ENCODE results near the gene RAB24. TPM values are rescaled to one million over a fixed set of nuclear protein-coding genes. Genes with fewer than 3 reads are reported as not detected.

RAB24 gene
- total RNA-seq, 1 donor from 2014 or later: 21.6 TPM

DNA sequence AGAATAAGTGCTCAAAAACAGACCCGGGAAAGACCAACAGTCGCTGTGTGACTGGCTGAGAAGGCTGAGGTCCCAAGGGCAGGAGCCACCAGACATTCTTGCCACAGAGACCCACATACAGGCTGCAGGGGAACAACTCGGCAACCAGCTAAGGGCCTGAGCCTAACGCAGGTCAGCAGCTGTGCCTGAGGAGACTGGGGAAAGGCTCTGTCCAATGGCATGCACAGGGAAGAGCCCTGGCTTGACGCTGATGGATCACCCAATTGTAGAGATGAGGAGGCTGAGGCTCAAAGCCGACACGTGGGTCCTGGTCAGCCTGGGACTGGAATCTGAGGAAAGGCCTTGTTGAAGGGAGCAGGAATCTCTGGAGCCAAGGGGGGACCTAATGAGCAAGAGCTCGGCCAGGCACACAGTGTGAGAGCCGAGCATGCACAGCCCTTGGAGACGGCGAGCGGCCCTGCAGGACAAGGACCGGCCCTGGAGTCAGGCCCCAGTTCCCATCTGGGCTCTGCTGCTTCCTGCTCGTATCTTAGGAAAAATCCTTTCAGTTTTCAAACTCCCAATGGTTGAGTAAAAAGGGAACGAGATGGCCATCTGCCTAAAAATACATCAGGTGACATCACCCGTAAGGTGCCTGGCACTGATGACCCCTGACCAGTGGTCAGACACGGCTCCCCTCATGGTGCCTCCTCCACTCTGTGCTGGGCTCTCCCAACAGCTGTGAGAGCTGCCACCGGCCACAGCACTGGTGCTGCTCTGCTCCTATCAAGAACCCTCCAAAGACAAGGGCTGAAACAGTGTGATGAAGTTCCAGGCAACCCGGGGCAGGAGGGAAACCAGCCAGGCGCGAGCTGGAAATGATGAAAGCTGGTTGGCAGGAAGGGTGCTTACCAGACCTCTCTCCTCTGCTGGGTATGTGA is 31.5 kb upstream of the RAB24 start:
- DNase-seq (peak; percentile 72), ATAC-seq (peak; percentile 89)
- intact Hi-C loops (cut with micrococcal nuclease): no loop called here

DNA sequence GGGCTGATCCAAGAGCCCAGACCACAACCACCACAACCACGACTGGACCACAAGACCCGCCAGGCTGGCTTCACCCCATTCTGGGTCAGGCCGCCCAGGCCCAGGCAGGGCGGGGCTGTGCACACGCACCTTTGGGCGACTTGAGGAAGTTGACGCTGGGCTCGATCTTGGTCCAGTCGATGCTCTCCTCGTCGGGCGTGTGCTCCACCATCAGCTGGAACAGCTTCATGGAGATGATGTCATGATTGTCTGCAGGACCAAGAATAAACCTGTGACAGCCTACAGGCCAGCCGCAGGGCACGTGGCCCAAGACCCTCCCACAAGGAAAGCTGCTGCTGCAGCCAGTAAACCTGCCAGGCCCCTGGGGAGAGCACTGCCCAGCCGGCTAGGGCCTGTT is 30.6 kb upstream of the RAB24 start:
- ATAC-seq: peak; percentile 49
- intact Hi-C loops (cut with micrococcal nuclease): no loop called here
- DNase-seq: no peak

DNA sequence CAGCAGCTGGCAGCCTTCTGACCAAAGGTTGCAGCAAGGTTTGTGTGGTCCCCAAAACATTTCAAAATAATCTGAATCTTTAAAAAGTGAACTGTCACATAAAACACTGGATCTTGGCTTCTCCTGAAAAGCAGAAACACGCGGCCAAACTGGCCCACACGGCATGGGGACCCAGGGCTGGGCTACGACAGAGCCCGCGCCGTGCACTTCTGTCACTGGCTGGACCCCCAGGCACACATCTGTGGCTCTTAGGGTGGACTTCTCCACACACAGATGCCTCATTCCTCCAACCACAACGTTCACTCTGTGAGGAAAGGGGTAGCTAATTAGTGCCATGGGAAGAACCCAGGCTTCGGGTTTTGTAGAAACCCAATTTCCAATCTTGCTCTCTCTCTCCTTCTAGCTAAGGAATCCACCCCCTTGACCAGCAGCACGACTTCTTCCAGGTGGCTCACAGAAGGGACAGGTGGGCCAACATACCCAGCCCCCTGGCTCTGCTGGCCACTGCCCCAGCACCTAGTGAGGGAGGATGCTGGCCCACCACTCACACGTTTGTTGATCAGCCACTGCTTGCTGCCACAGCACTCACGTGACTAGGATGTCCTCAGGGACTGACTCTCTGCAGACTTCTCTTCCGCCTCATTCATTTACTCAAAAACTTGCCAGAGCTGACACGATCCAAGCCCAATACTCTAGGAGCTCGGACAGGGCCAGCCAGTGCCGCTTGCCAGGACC is 30.1 kb upstream of the RAB24 start:
- DNase-seq (no peak), ATAC-seq (no peak)
- intact Hi-C loops (cut with micrococcal nuclease): no loop called here

DNA sequence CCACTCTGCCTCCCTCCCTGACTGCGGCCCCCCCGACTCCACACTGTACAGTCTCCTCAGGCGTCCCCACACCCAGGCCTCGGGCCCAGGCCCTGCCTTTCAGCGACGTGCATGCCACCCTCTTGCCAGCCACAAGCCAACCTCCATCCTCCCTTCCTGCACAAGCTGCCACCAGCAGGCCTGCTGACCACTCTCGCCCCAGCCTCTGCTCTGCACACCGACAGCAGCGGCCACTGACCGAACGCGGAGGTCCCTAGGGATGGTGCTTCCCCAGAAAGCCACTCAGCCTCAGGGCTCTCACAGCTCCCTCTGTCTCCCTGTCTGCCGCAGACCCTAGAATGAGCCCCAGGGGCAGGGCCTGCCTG is 29.4 kb upstream of the RAB24 start:
- intact Hi-C loops (cut with micrococcal nuclease): no loop called here
- ATAC-seq (no peak), DNase-seq (no peak)

DNA sequence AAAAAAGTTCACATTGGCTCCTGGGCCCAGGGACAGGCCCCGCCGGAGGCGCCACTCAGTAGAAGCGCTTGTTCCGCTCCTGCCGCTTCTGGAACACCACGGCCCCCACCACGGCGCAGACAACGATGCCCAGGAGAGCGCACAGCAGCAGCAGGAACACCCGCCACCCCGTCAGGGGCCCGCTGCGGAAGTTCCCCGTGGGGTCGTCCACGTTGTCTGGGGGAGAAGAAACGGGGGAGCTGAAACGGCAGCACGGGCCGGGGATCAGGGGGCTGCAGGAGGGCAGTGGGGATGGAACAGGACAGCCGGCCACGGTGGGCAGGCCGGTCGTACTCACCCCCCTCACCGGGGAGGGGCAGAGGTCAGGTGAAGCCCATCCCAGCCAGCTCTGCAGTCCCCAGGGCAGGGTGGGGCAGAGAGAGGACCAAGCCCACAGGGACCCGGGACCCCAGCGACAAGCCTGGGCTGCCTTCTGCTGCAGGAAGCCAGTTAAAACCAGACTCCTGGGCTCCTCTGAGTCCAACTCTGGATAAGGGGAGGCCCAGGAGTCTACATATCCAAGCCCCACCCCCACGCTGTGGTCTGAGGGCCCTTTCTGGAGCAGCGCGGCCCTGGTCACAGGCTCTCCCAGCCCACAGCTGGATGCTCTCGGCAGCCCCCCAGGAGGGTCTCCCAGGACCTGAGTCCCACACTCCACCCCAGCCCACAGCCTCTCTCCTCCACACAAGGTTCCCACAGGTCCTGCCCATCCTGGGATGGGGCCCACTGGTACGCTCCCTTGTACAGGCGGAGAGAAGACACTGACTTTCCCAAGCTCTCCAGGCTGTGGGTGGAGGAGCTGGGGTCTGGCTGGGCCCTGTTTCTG is 28.7 kb upstream of the RAB24 start:
- intact Hi-C loops (cut with micrococcal nuclease): no loop called here
- DNase-seq (no peak), ATAC-seq (no peak)

DNA sequence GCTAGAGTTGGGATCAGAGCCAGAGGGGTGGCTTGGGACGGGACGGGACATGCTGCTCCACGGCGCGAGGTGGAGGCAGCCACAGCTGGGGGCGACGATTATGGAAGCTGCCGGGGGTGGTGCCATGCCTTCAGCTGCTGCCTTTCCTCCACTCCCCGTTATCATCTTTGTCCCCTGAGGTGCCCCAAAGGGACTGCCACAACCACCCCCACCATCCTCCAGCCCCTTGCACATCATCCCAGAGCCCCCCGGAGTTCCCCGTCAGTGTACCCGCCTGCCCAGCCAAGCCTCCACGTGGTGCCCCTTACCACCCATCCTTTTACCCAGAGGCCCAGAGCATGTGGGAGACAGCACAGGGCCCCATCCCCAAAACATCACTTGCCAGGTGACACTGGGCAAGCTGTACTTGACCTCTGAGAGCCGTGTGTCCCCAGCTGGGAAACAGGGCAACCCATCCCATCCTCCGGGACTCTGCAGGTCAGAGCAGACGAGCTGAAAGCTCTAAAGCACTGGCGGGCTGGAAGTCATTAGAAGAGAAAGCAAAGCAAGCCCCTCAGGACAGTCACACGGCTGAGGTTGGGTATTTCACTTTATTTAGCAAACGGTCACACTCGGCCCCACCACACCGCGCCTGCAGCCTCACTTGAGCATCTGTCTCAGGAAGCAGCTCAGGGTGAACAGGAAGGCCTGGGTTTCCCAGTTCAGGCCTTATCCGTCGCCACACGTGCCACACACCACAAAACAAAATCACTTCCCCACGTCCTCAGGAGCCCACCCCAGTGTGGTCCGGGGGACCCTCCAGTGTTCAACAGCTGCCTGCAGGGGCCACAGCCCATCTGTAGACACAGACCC is 27.7 kb upstream of the RAB24 start:
- intact Hi-C loops (cut with micrococcal nuclease): no loop called here
- DNase-seq (no peak), ATAC-seq (no peak)

DNA sequence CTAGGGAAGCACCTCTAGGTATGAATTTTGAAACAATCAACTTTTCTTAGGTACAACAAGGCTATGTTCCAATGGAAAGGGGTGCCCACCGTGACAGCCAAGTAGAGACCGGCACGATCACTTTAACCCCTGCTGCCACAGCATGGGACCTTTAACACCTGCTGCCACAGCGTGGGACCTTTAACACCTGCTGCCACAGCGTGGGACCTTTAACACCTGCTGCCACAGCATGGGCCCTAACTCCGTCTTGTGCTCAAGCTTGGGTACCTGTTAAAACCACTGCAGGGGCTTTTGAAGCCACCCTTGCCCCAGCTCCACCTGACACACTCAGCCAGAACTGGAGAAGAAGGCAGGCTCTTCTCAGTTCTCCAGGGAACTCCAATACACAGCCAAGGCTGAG is 26.4 kb upstream of the RAB24 start:
- ATAC-seq (no peak), DNase-seq (no peak)
- intact Hi-C loops (cut with micrococcal nuclease): loop anchor here (10.0 kb wide), 1 partner anchor 45 kb away; no protein-coding TSS in a partner anchor

DNA sequence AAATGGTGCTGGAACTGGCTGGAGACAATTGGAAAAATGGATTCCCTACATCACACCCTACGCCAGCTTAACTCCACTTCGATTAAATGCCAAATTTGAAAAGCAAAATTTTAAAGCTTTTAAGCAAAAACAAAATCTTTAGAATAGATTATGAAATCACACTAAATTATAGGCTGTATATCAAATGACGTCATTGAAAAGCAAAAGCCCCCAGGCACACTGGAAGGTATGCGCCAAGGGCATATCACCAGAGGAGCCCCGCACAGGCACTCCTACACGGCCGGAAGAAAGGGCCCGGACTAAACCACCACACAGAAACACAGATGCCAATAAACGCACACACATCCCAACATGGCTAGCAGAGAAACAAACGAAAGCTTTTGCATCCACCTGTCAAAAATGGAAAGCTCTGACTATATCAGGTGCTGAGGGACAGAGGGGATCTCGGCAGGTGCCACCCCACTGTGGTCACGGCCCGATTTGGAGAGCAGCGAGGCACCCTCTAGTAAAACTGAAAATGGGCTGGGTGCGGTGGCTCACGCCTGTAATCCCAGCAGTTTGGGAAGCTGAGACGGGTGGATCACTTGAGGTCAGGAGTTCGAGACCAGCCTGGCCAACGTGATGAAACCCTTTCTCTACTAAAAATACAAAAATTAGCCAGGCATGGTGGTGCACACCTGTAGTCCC is 25.2 kb upstream of the RAB24 start:
- no peak for DNase-seq
- no peak for ATAC-seq
- intact Hi-C loops (cut with micrococcal nuclease): loop anchor here (10.0 kb wide), 1 partner anchor 46 kb away; no protein-coding TSS in a partner anchor

DNA sequence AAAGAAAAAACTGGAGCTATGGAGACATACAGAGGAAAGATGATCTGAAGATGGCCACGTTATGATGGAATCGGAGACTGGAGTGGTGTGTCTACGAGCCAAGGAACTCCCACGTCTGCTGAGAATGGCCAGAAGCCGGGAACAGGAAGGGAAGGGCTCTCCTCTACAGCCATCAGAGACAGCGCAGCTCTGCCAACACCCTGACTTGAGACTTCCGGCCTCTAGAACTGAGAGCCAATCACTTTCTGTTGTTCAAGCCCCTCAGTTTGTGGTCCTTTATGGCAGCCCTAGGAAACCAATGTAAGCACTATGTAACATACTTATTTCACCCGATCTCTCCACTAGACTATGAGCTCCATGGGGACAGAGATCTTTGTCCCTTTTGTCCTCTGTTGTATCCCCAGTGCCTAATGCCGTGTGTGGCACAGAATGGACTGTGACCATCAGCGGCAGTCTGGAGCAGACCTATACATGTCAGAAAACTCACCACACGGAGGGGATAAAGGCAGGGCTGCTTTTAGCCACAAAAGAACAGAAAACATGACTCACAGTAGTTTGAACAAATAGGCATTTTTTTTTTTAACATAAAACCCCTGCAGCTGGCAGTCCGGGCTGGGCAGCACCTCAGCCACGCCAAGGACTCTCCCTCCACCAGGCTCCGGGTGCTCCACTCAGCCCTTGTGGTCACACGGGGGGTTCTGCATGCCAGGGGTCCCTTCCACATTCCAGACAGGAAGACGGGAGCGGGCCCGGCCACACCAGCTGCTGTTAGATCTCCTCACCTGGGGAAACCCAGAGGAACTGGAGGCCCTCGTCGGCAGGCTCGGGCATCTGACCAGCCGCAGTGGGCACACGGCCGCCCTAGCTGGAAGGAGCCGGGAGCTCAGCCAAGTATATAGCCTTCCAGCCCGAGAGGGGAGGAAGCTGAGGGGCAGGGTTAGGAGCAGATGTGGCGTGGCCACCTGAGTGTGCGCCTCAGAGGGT is 24.3 kb upstream of the RAB24 start:
- ATAC-seq (peak; percentile 89), DNase-seq (no peak)
- intact Hi-C loops (cut with micrococcal nuclease): loop anchor here (10.0 kb wide), 1 partner anchor 47 kb away; no protein-coding TSS in a partner anchor

DNA sequence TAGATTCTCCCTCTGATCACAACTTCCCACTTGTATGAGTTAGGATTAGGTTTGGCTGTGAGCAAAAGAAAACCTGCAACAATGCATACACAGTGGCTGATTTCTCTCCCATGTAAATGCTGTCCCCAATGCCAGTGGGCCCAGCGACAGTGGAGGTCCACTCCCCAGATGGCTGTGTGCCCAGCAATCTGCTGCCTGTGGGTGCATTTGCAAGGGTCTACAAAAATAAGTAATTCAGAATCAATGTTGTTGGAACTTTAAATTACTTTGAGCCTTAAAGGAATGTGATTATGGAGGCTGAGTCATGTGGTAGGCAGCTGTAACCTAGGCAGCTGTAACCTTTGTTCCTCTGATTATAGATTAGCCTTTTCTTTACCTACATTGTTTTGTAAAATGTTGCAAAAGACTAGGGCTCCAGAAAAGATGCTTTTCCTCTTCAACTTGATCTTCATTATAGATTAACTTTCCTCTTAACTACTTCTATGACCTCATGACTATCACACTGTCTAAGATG is 22.4 kb upstream of the RAB24 start:
- DNase-seq: no peak
- intact Hi-C loops (cut with micrococcal nuclease): loop anchor here (10.0 kb wide), 1 partner anchor 49 kb away; no protein-coding TSS in a partner anchor
- ATAC-seq: no peak

DNA sequence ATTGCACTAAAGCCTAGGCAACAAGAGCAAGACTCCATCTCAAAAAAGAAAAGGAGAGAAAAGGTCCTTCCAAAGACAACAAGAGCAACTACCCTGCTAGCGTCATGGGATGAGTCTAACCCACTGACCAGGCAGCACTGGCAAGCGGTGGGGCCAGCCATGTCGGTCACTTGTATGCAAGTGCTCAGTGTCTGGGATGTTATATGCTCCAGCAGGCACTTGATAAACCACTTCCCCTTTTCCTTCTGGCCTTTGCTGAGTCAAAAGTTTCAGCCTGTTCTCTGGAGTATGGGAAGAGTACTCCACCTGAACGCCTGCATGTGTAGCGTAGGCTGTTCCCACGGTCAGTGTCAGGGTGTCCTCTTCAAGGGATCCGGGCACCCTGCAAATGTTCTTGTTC is 17.4 kb upstream of the RAB24 start:
- DNase-seq: no peak
- intact Hi-C loops (cut with micrococcal nuclease): loop anchor here (10.0 kb wide), 1 partner anchor 54 kb away; no protein-coding TSS in a partner anchor
- ATAC-seq: no peak

DNA sequence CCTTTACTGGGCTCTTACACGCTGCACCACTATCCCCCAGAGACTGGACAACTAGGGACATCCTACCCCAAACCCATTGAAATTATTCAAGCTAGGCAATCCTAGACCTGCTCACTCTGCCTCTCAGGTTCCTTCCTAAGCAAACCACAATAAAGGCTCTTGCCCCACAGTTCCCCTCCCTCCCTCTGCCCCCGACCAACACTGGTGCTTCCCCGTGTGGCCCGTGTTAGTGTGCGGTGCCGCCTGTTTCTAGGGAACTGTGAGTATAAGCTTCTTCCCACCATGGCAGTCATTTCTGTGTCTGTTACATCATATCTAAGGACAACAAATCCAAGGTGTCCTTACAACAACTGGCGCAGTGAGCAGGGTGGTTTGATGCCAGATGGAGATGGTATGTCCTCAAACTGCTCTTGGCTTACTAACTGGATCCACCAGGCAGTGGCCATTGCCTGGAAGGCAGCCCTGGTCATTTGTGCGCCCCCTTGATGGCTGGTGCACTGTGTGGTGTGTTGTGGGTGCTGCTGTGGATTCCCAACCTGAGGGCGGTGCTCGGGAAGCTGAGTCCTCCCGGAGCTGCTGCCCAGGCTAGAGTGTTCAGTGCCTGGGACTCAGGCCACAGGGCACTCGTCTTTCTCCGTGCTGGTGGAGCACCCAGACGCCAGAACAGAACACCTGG is 16.5 kb upstream of the RAB24 start:
- ATAC-seq (no peak), DNase-seq (no peak)
- intact Hi-C loops (cut with micrococcal nuclease): loop anchor here (10.0 kb wide), 1 partner anchor 55 kb away; no protein-coding TSS in a partner anchor

DNA sequence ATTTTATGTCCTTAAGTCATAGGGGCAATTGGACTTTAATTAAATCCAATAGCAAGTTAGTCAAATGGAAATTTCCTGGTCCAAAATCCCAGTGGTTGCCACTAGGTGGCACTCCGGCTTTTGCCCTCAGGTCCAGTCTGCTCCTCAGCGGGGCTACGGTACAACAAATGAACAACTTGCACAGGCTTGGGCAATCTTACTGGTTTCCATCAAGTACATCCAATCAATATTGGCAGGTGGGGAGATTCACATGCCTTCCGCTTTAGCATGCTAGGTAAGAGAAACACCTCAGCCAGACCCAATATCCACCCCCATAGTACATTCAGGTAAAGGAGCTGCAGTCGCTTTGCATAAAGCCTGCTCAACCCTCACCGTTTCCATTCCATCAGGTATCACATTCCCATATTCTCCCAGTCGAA is 14.4 kb upstream of the RAB24 start:
- intact Hi-C loops (cut with micrococcal nuclease): no loop called here
- peak; percentile 61 for ATAC-seq

DNA sequence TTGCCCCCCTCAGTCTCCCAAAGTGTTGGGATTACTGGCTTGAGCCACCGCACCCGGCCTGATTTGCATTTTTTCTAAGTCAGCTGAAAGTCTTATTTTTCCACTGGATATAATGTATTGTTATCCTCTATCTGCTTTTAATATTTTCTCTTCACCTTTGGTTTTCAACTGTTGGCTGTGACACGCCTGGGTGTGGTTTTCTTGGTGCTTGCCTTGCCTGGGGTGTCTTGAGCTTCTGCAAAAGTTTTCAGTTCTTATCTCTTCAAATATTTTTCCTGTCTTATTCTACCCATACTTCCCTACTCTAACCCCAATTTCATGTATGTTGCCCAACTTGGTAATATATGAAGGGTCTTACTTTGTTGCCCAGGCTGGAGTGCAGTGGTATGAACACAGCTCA is 12.5 kb upstream of the RAB24 start:
- DNase-seq (no peak), ATAC-seq (no peak)
- intact Hi-C loops (cut with micrococcal nuclease): no loop called here

More for the DNA sequence above, 14.4 kb upstream of the RAB24 start:
- DNase-seq: peak; percentile 68

DNA sequence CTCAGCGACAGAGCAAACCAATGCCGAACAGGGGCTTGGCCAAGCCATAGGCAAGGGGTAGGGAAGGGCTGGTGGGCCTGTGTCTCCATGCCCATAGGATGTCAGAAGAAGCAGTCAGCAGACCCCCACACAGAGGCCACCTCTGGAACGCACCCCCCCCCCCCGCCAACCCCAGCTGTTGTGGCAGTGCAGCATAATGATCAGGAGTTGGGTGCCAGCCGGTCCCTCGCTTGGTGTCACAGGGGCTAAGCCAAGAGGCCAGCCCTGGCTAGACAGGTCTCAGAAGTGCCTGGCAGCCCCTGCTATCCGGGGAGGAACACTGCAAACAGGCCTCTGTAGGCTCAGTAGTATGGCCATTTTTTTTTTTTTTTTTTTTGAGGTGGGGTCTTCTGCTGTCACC is 11.9 kb upstream of the RAB24 start:
- intact Hi-C loops (cut with micrococcal nuclease): no loop called here
- ATAC-seq (no peak), DNase-seq (no peak)
